GM18519 (cell line): ENCODE data around the gene CCR7.

ENCODE experiments used
- ATAC-seq: cut with Tn5 transposase; IDR thresholded peaks from one replicate; pipeline ENCODE4 v1.9.1; 2021; ENCODE audit warnings: mild to moderate bottlenecking, moderate library complexity; ENCODE audit not compliant: unreplicated experiment, low FRiP score

Gene CCR7

GRCh38 chr17:40538936-40539705, 26.2 kb downstream of the CCR7 start:
- no peak for ATAC-seq

DNA sequence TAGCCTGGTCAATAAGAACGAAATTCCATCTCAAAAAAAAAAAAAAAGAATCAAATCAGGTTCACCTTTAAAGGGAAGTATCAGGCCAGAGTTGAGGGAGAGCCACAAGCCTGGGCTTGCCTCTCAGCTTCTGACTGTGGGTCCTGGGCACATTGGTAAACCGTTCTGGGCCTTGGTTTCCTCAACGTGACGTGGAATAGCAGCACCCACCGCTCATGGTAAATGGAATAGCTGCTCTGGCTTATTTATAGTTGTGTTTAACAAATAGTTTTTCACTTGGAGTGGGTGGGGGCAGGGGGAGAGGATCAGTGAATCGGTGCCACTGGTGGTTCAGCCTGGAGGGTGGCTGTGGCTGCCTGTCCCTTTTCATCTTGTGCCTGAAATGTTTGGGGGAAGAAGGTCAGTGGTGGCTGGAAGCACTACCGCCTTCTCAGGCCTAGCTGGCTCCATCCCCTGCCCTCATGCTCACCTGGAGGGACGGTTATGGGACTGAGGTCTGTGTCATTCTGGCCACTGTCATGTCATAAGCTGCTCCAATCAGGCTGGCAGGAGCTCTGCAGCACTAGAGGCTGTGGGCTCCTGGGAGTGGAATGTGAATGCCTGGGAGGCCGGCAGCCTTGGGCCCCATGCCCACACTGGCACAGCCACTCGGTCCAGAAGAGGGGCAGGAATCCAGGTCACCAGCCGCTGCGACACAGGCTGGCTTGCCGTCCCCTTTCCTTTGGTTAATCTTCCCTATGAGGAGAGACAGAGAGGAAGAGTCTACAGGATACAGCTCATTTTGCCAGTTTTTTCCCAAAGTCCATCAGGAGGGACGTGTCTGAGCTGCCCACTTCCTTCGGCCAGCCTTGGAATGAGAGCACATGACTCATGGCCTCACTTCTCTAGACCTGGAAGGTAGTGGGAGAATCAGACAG, 27.0 kb downstream of the CCR7 start:
- no peak for ATAC-seq

DNA sequence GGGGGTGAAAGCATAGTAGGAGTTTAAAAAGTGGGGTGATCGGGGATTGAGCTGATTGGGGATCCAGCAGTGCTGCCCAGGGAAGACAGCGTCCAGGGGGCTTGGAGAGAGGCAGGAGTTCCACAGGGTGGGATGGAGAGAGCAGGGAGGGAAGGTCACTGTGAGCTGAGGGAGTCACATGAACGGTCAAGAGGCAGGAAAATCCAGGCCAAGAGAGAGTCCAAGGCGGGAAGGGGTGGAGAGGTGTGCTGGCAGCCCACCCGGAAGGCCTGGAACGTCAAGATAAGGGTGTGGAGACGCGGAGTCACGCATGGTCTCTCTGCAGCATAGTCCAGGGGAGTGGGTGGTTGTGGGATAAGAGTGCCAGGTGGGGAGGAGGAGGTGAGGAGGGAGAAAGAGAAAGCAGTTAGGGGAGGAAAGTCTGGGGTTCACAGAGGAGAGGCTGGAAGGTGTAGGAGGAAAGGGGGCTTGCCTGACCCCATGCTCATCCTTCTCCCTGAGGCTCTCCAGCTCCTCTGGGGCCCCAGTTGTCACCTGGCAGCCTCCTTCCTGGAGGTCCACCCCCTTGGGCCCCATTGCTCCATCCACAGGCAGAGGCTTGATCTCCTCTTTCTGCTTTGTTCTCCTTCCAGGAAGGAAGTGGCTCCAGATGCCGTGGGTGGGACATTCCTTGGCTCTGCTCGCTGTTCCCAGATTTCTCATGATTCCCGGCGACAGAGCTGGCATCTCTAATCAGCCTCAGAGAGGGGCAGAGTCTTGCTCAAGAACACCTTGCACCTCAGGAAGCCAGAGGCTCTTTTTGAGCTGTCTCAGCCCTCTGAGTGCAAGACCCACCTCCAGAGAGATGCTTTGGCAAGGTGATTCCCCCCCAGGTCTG, 28.7 kb downstream of the CCR7 start:
- no peak for ATAC-seq

DNA sequence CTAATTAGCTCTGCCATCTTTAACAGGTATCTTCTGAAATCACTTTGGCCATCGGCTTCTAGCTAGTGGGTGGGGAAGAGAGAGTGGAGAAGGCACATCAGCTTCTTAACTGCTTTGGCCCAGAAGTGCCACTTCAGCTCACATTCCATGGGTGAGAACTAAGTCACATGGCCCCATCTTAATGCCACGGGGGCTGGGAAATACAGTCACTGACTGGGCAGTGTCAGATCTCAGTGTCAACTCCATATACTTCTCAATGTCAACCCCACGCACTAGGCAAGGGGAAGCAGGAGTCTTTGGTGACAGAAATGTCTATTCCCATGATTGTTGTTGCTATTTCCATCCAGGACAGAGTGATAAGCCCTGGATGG, 29.4 kb downstream of the CCR7 start:
- no peak for ATAC-seq

DNA sequence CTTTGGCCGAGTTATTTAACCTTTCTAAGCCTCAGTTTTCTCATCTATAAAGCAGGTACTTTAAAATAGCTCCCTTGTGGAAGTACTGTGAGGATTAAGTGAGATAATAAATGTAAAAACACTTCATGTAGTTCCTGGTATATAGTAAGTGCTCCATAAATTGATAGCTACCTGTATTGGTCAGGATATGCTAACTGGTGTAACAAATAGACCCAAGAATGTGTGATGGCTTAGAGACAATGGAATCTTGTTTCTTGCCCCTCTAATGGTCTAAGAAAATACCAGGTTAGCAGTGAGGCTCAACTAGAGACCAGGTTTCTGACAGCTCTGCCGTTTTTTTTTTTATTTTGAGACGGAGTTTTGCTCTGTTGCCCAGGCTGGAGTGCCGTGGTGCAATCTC, 29.8 kb downstream of the CCR7 start:
- ATAC-seq, result no peak

- no peak for ATAC-seq
Observed at GRCh38 chr17:40534371-40535189, 30.7 kb downstream of the CCR7 start.

DNA sequence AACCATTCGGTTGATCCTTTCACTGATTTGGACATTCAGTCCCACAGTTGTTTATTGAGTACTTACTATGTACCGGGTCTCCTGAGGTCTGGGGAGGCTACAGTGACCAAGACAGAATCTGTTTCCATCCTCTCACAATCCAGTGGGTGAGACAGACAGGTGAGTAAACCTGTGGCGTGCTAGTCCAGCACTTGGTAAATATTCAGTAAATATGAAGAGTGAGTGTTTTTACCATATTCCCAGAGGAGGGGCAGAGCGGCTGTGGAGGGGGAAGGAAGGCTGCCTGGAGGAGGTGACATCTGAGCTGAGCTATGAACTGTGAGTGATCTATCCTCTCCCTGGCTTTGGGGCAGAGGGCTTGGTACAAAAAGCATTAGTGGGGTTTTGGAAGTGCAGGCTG, 31.4 kb downstream of the CCR7 start:
- ATAC-seq, result no peak

- ATAC-seq, result no peak
Observed at GRCh38 chr17:40532520-40533253, 32.6 kb downstream of the CCR7 start.

- no peak for ATAC-seq
Observed at GRCh38 chr17:40531051-40531991, 34.0 kb downstream of the CCR7 start.

DNA sequence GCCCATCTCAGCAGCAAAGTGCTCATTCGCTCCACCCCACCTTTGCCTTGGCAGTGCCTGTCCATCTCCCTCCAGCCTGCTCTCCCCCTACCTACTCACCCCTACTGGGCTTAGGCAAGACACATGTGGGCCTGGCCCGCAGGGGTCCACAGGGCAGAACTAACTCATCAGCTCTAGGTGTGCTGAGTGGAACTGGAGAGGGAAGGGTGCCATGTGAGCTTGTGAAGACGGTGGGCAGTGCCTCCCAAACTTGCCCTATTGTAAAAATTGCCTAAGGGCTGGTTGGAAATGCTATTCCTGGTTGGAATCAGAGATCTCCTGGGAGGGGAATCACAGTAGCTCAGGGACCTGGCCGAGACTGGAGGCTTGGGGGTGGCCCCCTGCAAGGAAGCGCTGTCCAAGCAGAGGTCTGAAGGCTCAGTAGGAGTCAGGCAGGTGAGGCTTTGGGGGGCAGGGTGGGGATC, 34.7 kb downstream of the CCR7 start:
- ATAC-seq, result no peak

DNA sequence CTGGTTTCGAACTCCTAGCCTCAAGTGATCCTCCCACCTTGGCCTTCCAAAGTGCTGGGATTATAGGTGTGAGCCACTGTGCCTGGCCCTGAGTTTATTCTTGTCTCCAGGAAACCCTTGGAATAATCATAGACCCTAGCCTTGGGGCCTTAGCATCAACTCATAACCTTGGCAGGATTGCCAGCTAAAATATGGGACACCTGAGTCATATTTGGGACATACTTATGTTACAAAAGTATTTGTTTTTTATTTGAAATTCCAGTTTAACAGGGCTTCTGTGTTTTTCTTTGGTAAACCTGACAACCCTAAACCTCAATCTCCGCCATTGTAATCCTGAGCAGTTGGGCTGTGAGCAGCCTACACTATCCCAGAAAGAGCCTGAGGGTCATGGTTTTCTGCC, 35.3 kb downstream of the CCR7 start:
- no peak for ATAC-seq

DNA sequence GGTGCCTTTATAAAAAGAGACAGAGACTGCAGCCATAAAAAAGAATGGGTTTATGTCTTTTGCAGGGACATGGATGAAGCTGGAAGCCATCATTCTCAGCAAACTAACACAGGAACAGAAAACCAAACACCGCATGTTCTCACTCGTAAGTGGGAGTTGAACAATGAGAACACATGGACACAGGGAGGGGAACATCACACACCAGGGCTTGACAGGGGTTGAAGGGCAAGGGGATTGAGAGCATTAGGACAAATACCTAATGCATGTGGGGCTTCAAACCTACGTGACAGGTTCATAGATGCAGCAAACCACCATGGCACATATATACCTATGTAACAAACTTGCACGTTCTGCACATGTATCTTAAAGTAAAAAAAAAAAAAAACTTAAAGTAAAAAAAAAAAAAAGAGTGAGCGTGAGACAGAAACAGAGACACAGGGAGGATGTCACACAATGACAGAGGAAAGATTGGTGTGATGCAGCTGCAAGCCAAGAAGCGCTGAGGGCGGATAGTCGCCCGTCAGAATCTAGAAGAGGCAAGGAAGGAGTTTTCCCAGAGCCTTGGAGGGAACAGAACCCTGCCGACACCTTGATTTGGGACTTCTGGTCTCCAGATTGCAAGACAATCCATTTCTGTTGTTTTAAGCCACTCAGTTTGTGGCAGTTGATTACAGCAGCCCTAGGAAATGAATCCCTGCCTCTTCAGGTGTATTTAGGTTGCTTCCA, 36.4 kb downstream of the CCR7 start:
- ATAC-seq, result no peak

DNA sequence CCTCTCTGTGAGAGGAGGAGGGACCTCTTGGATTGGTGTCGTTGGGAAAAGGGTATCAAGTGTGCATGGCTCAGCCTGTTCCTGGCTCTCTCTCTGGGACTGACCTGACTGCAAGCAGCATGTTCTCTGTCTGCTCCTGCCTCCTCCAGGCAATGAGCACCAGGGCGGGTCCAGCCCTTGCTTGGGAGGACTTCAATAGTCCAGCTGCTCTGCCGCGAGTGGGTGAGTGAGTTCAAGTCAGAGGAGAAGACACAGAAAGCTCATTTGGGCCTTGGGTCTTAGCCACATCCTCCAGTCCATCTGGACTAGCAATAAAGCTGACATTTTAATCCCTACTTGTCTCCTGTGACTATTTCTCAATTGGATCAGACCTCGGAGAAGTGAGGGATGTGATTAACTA, 38.6 kb downstream of the CCR7 start:
- no peak for ATAC-seq

DNA sequence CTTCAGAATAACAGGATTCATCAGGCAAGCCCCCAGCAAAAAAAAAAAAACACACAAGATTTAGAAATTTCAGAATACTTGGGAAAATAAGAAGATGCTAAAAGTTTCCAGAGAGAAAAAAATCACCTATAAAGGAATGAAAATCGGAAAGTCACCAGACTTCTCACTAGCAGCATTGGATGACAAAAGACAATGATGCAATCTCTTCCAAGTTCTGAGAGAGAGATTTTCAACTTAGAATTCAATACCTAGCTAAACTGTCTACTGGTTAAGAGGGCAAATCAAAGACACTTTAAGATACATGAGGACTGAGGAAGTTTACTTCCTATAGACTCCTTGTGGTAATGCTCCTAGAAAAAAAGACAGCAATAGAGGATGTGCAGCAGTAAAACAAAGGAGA, 40.0 kb downstream of the CCR7 start:
- no peak for ATAC-seq

GRCh38 chr17:40524243-40524965, 40.9 kb downstream of the CCR7 start:
- ATAC-seq, result no peak

- no peak for ATAC-seq
Observed at GRCh38 chr17:40522961-40523310, 42.3 kb downstream of the CCR7 start.
